Endothelial cell of umbilical vein (primary cell): Measurements from ENCODE around the gene CA6. TPM values are rescaled to one million over a fixed set of nuclear protein-coding genes. Genes with fewer than 3 reads are reported as not detected.

Experiments used
- BruUV-seq: library from RNA; stranded (reverse); fragments of 400-500 nt; replicated peaks from 2 replicates; lab custom pipeline; 2021; lab: Mats Ljungman, UMichigan
- CTCF ChIA-PET: fragments of 300-600, 350-600 bp; sonication (Branson Sonifier 250); formaldehyde crosslinking; loops from one replicate; lab custom pipeline; 2021; ENCODE audit warnings: antibody characterized with exemption, inconsistent platforms; lab: Charles Lee
- POLR2A ChIA-PET: fragments of 300-600, 350-600 bp; sonication (Branson Sonifier 250); formaldehyde crosslinking; loops from one replicate; lab custom pipeline; 2021; ENCODE audit warnings: antibody characterized with exemption, inconsistent platforms; lab: Charles Lee
- DNase-seq: peaks from one replicate; pipeline ENCODE4 v3.0.0-alpha.2; 2011; ENCODE audit warnings: low read depth, low spot score
- FAIRE-seq: peaks from 2 replicates; lab custom pipeline; 2011; peaks lifted over from hg19 to GRCh38; lab: Jason Lieb, UNC
- H2AFZ ChIP-seq: 2 replicates; pipeline ENCODE4 v1.6.0; 2012; ENCODE audit warnings: low read depth, low read length, control low read depth, inconsistent platforms
- H3K27ac ChIP-seq: 2 replicates; pipeline ENCODE4 v1.5.1; 2011; ENCODE audit warnings: low read depth, mild to moderate bottlenecking, control low read depth, low read length, moderate library complexity; ENCODE audit not compliant: insufficient read depth
- H3K27me3 ChIP-seq, 2 experiments: 2 replicates each; pipeline versions ENCODE4 v1.6.0 to v1.6.1; 2011; ENCODE audit warnings: low read length in 2 of 2, mixed read lengths in 1 of 2; ENCODE audit not compliant: control insufficient read depth in 2 of 2, insufficient read depth in 2 of 2
- H3K36me3 ChIP-seq, 2 experiments: 2 replicates in 1 of 2; 3 replicates in 1 of 2; pipeline ENCODE4 v1.5.1; 2011; ENCODE audit warnings: low read length in 2 of 2, mild to moderate bottlenecking in 1 of 2, moderate library complexity in 1 of 2; ENCODE audit not compliant: control insufficient read depth in 2 of 2, insufficient read depth in 2 of 2; ENCODE audit errors: extremely low read depth in 1 of 2
- H3K4me1 ChIP-seq: 3 replicates; pipeline ENCODE4 v1.5.1; 2011; ENCODE audit warnings: mild to moderate bottlenecking, low read length; ENCODE audit not compliant: control insufficient read depth, insufficient read depth; ENCODE audit errors: extremely low read depth
- H3K4me2 ChIP-seq: 2 replicates; pipeline ENCODE4 v1.6.1; 2011; ENCODE audit warnings: low read length, control low read depth, mixed read lengths; ENCODE audit not compliant: insufficient read depth
- H3K4me3 ChIP-seq, 3 experiments: fragments of 200-600 bp in 1 of 3; sonication (generic), shearing (Covaris generic) in 1 of 3; replicated peaks in 1 of 3; 2 replicates each; pipeline ENCODE4 v1.5.1; 2011 to 2016; ENCODE audit warnings: control low read depth in 3 of 3, low read length in 3 of 3, mild to moderate bottlenecking in 2 of 3, inconsistent platforms in 1 of 3, low read depth in 1 of 3, moderate library complexity in 1 of 3; ENCODE audit not compliant: insufficient read depth in 1 of 3
- H3K79me2 ChIP-seq: 2 replicates; pipeline ENCODE4 v1.6.0; 2012; ENCODE audit warnings: low read length, inconsistent platforms; ENCODE audit not compliant: control insufficient read depth, insufficient read depth
- H3K9ac ChIP-seq: replicated peaks from 2 replicates; pipeline ENCODE3; 2011; ENCODE audit warnings: low read length, control low read depth; ENCODE audit not compliant: insufficient read depth; ENCODE audit errors: extremely low read depth
- H3K9me1 ChIP-seq: replicated peaks from 3 replicates; pipeline ENCODE4 v1.6.0; 2011; ENCODE audit warnings: mild to moderate bottlenecking, low read length; ENCODE audit not compliant: control insufficient read depth, insufficient read depth; ENCODE audit errors: extremely low read depth
- H3K9me3 ChIP-seq: replicated peaks from 2 replicates; pipeline ENCODE4 v1.5.1; 2012; ENCODE audit warnings: low read length, inconsistent platforms; ENCODE audit not compliant: control insufficient read depth, insufficient read depth
- H4K20me1 ChIP-seq: replicated peaks from 2 replicates; pipeline ENCODE3; 2011; ENCODE audit warnings: mild to moderate bottlenecking, low read length; ENCODE audit not compliant: control insufficient read depth, insufficient read depth; ENCODE audit errors: extremely low read depth
- CTCF ChIP-seq, 2 donors: IDR thresholded peaks; 1 replicate in 1 of 2; 2 replicates in 1 of 2; pipeline ENCODE4 v1.5.1; 2011; ENCODE audit warnings: low read length in 2 of 2, mild to moderate bottlenecking in 2 of 2, moderate library complexity in 2 of 2, control low read depth in 1 of 2, inconsistent platforms in 1 of 2, low read depth in 1 of 2; ENCODE audit not compliant: insufficient read depth in 1 of 2; ENCODE audit errors: extremely low read depth in 1 of 2
- FOS ChIP-seq: IDR thresholded peaks from 2 replicates; pipeline ENCODE4 v1.6.1; 2011; ENCODE audit warnings: mild to moderate bottlenecking, low read length, moderate library complexity, borderline replicate concordance; ENCODE audit not compliant: insufficient read depth
- JUN ChIP-seq: IDR thresholded peaks from 2 replicates; pipeline ENCODE4 v1.6.1; 2011; ENCODE audit warnings: borderline replicate concordance, low read depth; ENCODE audit not compliant: insufficient read length, insufficient read depth
- MAX ChIP-seq: IDR thresholded peaks from 2 replicates; pipeline ENCODE4 v1.6.1; 2011; ENCODE audit not compliant: insufficient read depth, insufficient read length
- POLR2AphosphoS5 ChIP-seq: IDR thresholded peaks from 2 replicates; pipeline ENCODE4 v1.6.1; 2012; ENCODE audit warnings: low read depth, mild to moderate bottlenecking, control low read depth, low read length, moderate library complexity; ENCODE audit not compliant: insufficient read depth
- dilution Hi-C: fragments of 300-500 bp; cut with MboI; formaldehyde crosslinking; loops from one replicate; pipeline ENCODE4 v1.15.0; 2019; ENCODE audit warnings: low sequenced_read_pairs; ENCODE audit not compliant: extremely low pct_ligation_motif_present
- intact Hi-C: fragments of 100-400 bp; cut with micrococcal nuclease; formaldehyde crosslinking; loops from one replicate; pipeline ENCODE4 v1.10.0; 2022
- polyA plus RNA-seq, 4 experiments: library from polyadenylated mRNA; depleted of rRNA in 3 of 4; stranded (reverse) in 3 of 4; unstranded in 1 of 4; fragments of >200 nt; gene quantifications; 2 replicates each; pipeline versions ENCODE4 v1.2.1 to v1.2.3, GENCODE V29; 2011 to 2012; ENCODE audit warnings: missing spikeins in 1 of 4
- total RNA-seq: library from RNA; stranded (reverse); gene quantifications from 2 replicates; pipeline ENCODE4 v1.2.3, GENCODE V29; 2021

Gene CA6
- total and polyA plus RNA-seq, 2 donors (not counting 3 experiments of a cell fraction or from before 2014, with no cell fraction given): not detected

- DNase-seq (peak; percentile 98), FAIRE-seq (peak; percentile 97)
- peak overlapping the region; percentile 16 for H3K4me2 ChIP-seq
- H3K27me3 ChIP-seq: no peaks in the 10 kb centered on the region
- intact Hi-C loops (loop anchor here (1.0 kb wide), 4 partner anchors 23 to 128 kb away; partner anchors contain the start of gene ENO1), dilution Hi-C loops (no loop called here)
- no TSS peak for BruUV-seq
- no peaks in the 10 kb centered on the region for H3K36me3 ChIP-seq
- H3K4me1 ChIP-seq: peaks cover 16% of the 10 kb centered on the region
- peak overlapping the region; percentile 0 for H2AFZ ChIP-seq
- H3K9me3 ChIP-seq: no peaks in the 10 kb centered on the region
- H3K9ac ChIP-seq: peak overlapping the region; percentile 14
- H3K79me2 ChIP-seq: no peaks in the 10 kb centered on the region
- peak; percentile 59 for TF ChIP-seq POLR2AphosphoS5
- no peak for TF ChIP-seq CTCF (IDR thresholded peaks at IDR 0.05; ENCODE audit: extremely low read depth in 1 of 2, insufficient read depth in 1 of 2, low read depth in 1 of 2, low read length in 2 of 2)
- TF ChIP-seq JUN: peak; percentile 74
- TF ChIP-seq MAX: peak; percentile 36
- peak; percentile 61 for TF ChIP-seq FOS
- ChIA-PET POLR2A (no interaction called here), CTCF (interaction anchor here (0.6 to 8.7 kb wide), 13 partner anchors 15 to 127 kb away, joined by 3 to 119 read pairs (median 7); no protein-coding TSS in a partner anchor)
- peak overlapping the region; percentile 67 for H3K27ac ChIP-seq
- no peaks in the 10 kb centered on the region for H4K20me1 ChIP-seq
- no peaks in the 10 kb centered on the region for H3K9me1 ChIP-seq
- no peak overlapping the region for H3K4me3 ChIP-seq
Observed at GRCh38 chr1:8985915-8986813, 40.5 kb downstream of the CA6 start.
